GM19193 (cell line): ENCODE measurements around the gene ATG2B.

ENCODE experiments used
- POLR2A ChIP-seq: IDR thresholded peaks from 4 replicates; pipeline ENCODE4 v1.6.1; 2011; ENCODE audit not compliant: insufficient read depth, insufficient read length; ENCODE audit errors: extremely low read depth

ATG2B gene

DNA sequence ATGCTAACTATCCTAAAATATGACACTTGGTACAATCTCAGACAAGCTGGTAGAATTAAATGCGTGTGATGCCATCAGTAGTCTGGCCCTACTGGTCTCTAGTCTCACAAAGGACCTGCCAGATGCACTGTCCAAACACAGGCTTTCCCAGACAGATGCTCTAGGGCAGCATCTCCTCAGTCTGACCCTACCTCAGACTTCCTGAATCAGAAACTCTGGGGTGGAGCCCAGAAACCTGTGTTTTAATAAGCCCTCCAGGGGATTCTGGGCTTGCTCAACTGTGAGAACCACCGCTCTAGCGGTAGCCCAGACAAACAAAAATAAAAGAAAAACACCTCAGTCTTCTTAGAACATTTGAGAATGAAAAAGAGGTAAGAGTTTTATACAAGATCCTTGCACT lies 59.2 kb downstream of the ATG2B start:
- no peak for TF ChIP-seq POLR2A

GRCh38 chr14:96299441-96299840 lies 63.7 kb downstream of the ATG2B start:
- no peak for TF ChIP-seq POLR2A

DNA sequence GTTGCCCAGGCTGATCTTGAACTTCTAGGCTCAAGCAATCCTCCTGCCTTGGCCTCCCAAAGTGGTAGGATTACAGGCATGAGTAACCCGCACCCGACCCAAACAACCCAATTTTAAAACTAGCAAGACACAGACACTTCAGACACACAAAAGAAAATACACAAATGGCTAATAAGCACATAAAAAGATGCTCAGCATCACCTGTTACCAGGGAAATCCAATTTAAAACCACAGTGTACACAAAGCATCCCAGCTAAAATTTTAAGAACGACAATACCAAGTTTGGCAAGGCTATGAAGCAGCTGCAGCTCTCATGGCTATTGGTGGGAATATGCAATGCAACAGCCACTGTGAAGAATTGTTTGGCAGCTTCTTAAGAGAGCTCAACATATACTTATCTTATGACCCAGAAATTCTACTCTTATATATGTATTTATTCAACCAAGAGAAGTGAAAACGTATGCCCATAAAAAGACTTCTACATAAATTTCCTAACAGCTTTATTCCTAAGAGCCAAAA lies 65.1 kb downstream of the ATG2B start:
- no peak for TF ChIP-seq POLR2A

GRCh38 chr14:96297000-96297399 lies 66.1 kb downstream of the ATG2B start:
- TF ChIP-seq POLR2A = no peak

GRCh38 chr14:96294246-96294645 lies 68.9 kb downstream of the ATG2B start:
- TF ChIP-seq POLR2A = no peak

DNA sequence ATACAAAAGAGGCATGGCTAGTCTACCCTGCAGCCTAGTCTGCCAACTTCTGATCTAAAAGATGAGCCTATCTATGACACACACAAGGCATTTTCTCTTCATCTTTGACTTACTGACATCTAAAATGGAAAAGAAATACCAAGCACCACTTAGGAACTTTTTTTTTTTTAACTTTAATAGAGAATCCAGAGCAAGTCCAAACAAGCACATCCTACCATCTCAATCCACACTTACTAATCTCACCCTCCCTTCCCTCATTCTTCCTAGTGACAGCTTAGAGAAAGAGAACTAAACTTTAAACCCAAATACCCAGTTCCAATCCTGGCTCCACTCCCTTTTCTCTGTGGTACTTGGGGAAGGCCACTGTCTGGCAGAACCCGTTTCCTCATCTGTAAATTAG lies 75.3 kb downstream of the ATG2B start:
- TF ChIP-seq POLR2A = no peak

GRCh38 chr14:96286251-96286650 lies 76.9 kb downstream of the ATG2B start:
- no peak for TF ChIP-seq POLR2A

GRCh38 chr14:96285667-96286066 lies 77.5 kb downstream of the ATG2B start:
- no peak for TF ChIP-seq POLR2A

DNA sequence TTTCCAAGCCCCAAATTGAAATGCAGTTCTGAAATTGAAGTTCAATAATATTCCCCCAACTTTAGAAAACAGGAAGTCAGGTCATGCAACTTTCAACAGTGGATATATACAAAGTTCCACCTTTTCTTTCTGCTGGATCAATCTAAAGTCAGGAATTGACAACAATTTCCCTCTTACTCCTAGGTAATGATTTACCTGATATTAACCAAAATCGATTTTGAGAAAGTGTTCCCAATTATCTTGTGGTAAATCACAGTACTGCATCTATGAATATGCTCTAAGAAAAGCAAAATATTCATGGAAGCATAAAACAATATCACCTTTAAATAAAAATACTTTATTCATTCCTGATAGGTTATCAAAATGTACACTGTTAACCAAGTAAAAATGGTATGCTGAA lies 78.7 kb downstream of the ATG2B start:
- TF ChIP-seq POLR2A = no peak

GRCh38 chr14:96284008-96284407 lies 79.1 kb downstream of the ATG2B start:
- TF ChIP-seq POLR2A = no peak

- no peak for TF ChIP-seq POLR2A
Observed at GRCh38 chr14:96281486-96281885, 81.7 kb downstream of the ATG2B start.

GRCh38 chr14:96280104-96280503 lies 83.0 kb downstream of the ATG2B start:
- no peak for TF ChIP-seq POLR2A

DNA sequence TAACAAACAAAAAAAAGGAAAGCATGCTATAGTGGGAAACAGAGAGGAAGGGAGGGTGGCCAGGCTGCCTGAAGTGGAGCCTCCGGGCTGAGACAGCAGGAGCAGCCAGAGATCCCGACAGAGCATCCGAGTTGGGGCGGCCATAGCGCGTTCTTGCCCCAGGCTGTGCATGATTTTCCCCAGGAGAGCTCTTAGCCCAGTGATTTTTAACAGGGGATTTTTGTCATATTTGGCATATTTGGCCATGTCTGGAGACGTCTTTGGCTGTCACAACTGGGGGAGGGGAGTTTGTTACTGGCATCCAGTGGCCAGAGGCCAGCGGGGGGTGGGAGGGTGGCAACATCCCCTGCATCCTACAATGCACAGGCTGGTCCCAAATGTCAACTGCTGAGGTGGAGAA lies 83.6 kb downstream of the ATG2B start:
- TF ChIP-seq POLR2A = no peak

- no peak for TF ChIP-seq POLR2A
Observed at GRCh38 chr14:96277890-96278289, 85.3 kb downstream of the ATG2B start.

- TF ChIP-seq POLR2A = no peak
Observed at GRCh38 chr14:96275177-96276112, 87.7 kb downstream of the ATG2B start.

DNA sequence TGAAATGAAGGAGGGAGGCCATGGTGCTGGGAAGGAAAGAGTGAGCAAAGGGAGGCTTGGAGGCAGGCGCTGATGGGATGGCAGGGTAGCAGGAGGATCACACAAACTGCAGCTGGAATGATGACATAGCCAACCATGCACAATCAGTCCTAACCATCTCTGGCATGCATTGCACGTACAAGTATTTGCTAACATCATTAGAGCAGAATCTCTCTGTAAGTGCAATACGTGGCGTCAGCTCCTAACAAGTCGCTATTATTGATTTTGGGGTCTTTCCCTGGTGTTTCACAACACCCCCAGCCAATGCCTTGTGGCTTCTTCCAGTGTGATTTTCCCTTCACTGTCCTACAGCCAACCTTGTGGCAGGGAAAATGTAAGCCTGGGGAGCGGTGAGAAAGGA lies 88.6 kb downstream of the ATG2B start:
- TF ChIP-seq POLR2A = no peak
